Transverse colon (tissue), 4 donors: Measurements from ENCODE around the gene AKR1B1.

Source experiments
- POLR2A ChIP-seq: fragments of 450-650 bp; IDR thresholded peaks from one replicate; pipeline ENCODE4 v1.6.1; 2016; ENCODE audit warnings: antibody characterized with exemption, mild to moderate bottlenecking, moderate library complexity
- POLR2AphosphoS5 ChIP-seq, 3 donors: sonication (generic); formaldehyde crosslinking; IDR thresholded peaks; one replicate each; pipeline ENCODE4 v1.6.1; 2016; ENCODE audit warnings: antibody characterized with exemption in 3 of 3
- TF ChIP-seq, protein P1 (sequence below), 5 experiments: fragments of 200-600 bp in 3 of 5; fragments of 450-650 bp in 2 of 5; sonication (generic) in 3 of 5; IDR thresholded peaks; 1 replicate in 2 of 5; 2 replicates in 3 of 5; pipeline ENCODE4 v1.5.1; 2016 to 2017; ENCODE audit warnings: antibody characterized with exemption in 5 of 5, inconsistent platforms in 3 of 5, mild to moderate bottlenecking in 2 of 5, moderate library complexity in 1 of 5

GRCh38 chr7:134500406-134500805, 41.5 kb upstream of the AKR1B1 start:
- TF ChIP-seq POLR2AphosphoS5 (IDR thresholded peaks at IDR 0.05) (no peak), POLR2A (no peak)
- TF ChIP-seq, protein P1, sequence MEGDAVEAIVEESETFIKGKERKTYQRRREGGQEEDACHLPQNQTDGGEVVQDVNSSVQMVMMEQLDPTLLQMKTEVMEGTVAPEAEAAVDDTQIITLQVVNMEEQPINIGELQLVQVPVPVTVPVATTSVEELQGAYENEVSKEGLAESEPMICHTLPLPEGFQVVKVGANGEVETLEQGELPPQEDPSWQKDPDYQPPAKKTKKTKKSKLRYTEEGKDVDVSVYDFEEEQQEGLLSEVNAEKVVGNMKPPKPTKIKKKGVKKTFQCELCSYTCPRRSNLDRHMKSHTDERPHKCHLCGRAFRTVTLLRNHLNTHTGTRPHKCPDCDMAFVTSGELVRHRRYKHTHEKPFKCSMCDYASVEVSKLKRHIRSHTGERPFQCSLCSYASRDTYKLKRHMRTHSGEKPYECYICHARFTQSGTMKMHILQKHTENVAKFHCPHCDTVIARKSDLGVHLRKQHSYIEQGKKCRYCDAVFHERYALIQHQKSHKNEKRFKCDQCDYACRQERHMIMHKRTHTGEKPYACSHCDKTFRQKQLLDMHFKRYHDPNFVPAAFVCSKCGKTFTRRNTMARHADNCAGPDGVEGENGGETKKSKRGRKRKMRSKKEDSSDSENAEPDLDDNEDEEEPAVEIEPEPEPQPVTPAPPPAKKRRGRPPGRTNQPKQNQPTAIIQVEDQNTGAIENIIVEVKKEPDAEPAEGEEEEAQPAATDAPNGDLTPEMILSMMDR (IDR thresholded peaks at IDR 0.05) = no peak
